Hepatocyte (in vitro differentiated cells): ENCODE measurements around the gene CPEB2.

ENCODE experiments used
- EZH2 ChIP-seq: fragments of 200-600 bp; sonication (generic); IDR thresholded peaks from 2 replicates; pipeline ENCODE4 v1.6.1; 2016; ENCODE audit warnings: antibody characterized with exemption, mild to moderate bottlenecking, borderline replicate concordance
- EZH2phosphoT487 ChIP-seq: fragments of 200-600 bp; sonication (generic); IDR thresholded peaks from one replicate; pipeline ENCODE4 v1.6.1; 2018; ENCODE audit warnings: antibody characterized with exemption, mild to moderate bottlenecking, low read depth, moderate library complexity; ENCODE audit not compliant: unreplicated experiment, severe bottlenecking

DNA sequence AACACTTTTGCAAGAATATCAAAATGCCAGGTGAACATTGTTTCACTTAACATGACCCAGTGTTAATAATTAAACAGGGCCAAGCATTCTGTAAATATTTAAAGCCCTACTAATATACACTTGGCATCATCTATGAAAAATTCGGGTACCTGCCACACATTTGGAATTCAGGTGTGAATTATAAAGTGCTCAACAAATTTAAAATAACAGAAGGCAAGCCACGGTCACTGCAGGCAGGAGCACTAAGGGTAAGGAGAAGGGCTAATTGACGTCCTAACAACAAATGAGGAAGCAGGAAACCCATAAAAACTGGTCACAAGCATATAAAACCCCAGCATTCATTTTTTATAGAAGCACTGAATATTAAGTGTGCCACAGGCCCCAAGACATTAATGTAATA lies 43.8 kb upstream of the CPEB2 start:
- TF ChIP-seq EZH2 (no peak), EZH2phosphoT487 (no peak)
